Activated T-cell treated with anti-CD3 and anti-CD28 coated beads, Interleukin-2, amount 50 U/mL, for 1 hour (primary cell): ENCODE measurements around the gene PRPSAP1.
A peak's percentile ranks its signal among the peaks of the same experiment; 100 is the strongest.

Experiments used
- DNase-seq: peaks from one replicate; pipeline ENCODE4 v3.0.0-alpha.2; 2020

The PRPSAP1 gene

DNA sequence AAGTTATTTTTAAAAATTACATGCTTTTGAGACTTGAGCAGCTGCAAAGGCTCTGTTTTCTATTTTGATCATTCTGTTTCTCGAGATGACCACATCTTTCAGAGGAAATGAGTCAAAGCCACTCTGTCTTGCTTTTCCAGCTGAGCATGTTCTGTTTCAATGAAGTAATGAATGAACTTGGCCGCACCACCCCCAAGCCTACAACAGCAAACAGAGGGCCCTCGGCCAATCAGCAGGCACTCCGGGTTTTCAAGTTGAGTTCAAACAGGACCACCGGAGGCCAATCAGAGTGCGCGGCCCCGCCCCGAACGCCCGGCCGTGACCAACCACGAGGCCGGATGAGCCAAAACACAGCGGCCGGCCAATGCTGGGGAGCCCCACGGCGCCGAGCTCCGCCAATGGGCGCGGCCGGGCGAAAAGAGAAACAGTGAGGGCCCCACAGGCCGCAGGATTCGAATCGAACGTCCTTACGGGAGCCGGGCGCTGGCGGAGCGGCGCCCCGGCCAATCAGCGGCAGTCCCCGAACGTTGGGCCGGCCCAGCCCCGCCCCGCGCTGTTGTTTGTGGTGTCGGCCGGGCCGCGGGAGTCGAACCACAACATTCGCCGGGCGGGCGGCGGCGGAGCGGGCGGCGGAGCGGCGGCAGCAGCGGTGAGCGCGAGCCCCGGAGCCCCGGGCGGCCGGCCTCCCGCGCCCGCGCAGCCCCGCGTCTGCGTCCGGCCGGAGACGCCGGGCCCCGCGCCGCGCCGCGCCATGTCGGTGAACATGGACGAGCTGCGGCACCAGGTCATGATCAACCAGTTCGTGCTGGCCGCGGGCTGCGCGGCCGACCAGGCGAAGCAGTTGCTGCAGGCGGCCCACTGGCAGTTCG, 88.7 kb downstream of the PRPSAP1 start, which contains the start of gene UBALD2:
TSS of gene UBALD2 (plus strand) at position 594 of the 869 bp plus-strand sequence. CDS start at position 752, 158 bp downstream.
- DNase-seq, result peak; percentile 97

DNA sequence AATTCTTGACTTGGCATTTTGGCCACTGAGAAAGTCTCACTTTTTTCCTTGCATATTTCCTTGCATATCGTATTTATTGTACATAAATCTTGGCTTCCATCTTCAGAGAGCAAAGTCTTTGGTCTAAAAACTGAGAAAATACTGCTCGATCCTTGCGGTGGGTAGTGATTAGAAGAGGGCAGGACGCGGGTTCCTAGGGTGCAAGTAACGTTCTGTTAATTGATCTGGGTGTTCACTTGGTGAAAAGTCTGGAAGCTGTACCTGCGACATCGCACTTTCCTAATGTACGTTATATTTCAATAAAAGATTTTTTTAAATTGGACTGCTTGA, 89.3 kb downstream of the PRPSAP1 start:
- DNase-seq, result no peak

DNA sequence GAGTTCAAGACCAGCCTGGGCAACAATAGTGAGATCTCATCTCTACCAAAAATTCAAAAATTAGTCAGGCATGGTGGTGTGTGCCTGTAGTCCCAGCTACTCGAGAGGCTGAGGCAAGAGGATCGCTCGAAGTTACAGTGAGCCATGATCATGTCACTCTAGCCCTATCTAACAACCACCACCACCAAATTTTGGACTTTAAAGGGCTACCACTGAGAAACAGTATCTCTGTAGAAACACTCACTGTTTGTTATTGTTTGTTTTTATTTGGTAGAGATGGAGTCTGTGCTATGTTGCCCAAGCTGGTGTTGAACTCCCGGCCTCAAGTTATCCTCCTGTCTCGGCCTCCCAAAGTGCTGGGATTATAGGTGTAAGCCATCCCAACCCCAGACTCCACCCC, 89.8 kb downstream of the PRPSAP1 start:
- no peak for DNase-seq

DNA sequence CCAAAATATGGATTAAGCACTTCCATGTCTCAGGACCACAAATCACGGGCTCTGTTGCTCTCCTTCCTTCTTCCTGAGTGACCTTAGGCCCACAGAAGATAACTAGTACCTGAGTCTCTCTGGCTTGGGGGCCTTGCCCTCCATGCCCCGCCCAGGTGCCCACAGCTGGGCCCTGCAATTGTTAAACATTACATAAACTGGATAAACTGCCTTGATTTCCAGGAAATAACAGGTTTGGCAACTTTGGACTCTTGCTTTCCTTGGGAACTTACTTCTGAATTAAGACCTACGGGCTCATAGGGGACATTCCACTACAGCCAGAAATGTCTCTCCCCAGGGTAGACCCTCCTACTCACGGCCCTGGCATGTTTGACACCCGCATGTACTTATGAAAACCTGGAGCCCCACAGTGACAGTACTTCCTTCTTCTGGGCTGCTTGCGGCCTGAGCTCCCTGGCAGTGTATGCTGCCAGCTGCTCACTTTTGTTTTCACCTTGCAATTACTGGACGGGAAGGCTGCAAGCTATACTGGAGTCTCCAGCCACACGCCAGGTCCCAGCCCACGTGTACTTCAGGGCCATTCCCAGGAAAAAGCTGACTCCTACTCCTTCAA, 90.9 kb downstream of the PRPSAP1 start:
- no peak for DNase-seq

DNA sequence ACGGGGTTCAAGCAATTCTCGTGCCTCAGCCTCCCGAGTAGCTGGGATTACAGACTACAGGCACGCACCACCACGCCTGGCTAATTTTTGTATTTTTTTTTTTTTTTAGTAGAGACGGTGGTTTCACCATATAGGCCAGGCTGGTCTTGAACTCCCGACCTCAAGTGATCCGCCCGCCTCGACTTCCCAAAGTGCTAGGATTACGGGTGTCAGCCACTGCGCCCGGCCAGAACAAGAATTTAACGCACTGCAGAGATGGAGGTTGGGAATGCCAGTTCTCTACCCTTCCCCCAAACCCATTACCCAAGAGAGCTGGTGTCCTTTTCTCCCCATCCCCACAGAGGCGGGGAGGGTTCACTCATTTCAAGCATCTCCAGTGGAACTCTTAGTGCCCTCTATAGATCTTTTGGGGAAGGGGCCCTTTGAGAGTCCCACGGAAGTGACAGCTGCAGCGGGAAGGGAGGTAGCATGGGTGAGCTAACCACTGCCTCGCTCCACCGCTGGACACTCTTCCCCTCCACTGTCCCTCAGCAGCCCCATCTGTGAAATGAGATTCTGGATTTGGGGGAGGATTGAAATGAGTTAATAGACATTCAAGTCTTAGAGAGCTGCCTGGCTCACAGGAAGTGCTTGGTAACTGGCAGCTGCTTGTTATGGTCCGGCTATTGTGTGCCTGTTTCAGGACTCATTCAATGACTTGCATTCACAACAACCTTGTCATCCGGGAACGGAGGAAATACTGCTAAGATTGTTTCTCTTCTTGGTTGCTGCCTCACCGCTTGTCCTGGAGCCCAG, 92.1 kb downstream of the PRPSAP1 start:
- no peak for DNase-seq

DNA sequence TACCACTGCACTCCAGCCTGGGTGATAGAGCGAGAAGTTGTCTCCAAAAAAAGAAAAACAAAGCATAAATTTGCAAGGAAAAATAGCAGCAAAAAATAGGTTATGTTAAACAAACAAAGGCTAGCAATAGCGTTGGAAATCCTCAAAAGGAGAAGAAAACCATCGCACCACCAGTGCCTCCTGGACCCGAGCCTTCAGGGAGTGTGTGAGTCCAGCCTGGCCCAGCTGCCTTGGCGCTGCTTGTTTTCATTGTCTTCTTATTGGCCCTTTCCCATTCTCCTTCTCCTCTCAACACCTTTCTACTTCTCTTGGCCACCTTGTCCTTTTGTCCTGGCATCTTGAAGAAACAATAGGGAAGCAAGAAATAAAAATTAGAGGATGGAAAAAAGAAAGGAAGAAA, 93.0 kb downstream of the PRPSAP1 start:
- DNase-seq, result no peak

DNA sequence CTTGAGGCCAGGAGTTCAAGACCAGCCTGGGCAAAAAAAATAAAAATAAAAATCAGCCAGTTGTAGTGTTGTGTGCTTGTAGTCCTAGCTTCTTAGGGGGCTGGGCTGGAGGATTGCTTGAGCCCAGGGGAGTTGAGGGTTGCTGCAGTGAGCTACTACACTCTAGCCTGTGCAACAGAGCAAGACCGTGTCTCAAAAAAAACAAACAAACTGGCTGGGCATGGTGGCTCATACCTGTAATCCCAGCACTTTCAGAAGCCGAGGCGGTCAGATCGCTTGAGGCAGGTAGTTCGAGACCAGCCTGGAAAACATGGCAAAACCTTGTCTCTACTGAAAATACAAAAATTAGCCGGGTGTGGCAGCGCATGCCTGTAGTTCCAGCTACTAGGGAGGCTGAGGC, 93.5 kb downstream of the PRPSAP1 start:
- DNase-seq, result no peak
